A204.1 (cell line): ENCODE measurements around the gene GIN1.
"Not testable (repeated sequence)": the region's sequence is repeated elsewhere in the genome, so short reads cannot be mapped to it uniquely, and the experiment has no call there.

Source experiments
- FAIRE-seq: peaks from 2 replicates; lab custom pipeline; 2012; peaks lifted over from hg19 to GRCh38; lab: Jason Lieb, UNC

Gene GIN1

GRCh38 chr5:103119765-103120606 lies at the start of gene GIN1, which contains the start of gene PPIP5K2:
Gene GIN1, minus strand, starts transcription at chr5:103120138. Its CDS starts 11,431 bp downstream, at chr5:103108707.
Gene PPIP5K2, plus strand, starts transcription at chr5:103120301. Its CDS starts 9,289 bp downstream, at chr5:103129590.
- peak; percentile 98 for FAIRE-seq

DNA sequence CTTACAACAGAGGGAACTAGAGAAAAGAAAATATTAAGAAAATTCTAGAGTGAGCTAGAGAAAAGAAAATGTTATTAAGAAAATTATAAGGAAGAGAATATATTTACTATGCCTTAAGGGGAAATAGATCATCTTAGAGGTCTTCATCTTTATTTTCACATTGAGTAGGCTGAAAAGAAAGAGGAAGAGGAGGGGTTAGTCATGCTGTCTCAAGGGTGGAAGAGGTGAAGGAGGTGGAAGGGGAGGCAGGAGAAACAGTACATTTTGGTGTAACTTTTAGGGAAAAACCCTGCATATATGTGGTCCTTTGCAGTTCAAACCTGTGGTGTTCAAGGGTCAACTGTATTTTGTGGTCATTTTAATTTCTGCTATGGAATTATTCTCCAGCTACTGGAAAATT lies 46.8 kb upstream of the GIN1 start:
- FAIRE-seq, result no peak

DNA sequence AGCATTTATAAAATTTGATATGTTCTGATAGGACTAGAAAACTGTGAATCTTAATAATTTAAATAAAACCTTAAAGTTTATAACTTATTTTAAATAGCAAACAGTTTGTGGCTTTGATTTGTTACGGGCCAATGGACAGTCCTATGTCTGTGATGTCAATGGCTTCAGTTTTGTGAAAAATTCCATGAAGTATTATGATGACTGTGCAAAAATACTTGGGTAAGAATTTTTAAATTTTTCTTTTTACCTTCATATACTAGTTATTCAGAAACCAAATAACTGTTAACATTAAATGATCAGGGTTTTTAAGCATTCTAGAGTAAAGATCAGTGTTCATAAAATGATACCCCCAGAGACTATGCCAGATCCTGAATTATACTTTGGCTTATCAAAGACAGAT lies 31.2 kb upstream of the GIN1 start:
- no peak for FAIRE-seq

- FAIRE-seq, result no peak
Measured at GRCh38 chr5:103148213-103148612, 28.3 kb upstream of the GIN1 start.

GRCh38 chr5:103145196-103145595 lies 25.3 kb upstream of the GIN1 start:
- FAIRE-seq, result no peak

DNA sequence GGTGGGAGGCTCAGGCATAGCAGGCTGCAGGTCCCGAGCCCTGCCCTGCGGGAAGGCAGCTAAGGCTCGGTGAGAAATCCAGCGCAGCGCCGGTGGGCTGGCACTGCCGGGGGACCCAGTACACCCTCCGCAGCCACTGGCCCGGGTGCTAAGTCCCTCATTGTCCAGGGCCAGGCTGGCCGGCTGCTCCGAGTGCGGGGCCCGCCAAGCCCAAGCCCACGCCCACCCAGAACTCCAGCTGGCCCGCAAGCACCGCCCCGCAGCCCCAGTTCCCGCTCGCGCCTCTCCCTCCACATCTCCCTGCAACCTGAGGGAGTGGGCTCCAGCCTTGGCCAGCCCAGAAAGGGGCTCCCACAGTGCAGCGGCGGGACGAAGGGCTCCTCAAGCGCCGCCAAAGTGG lies 22.2 kb upstream of the GIN1 start:
- FAIRE-seq, result not testable (repeated sequence)

DNA sequence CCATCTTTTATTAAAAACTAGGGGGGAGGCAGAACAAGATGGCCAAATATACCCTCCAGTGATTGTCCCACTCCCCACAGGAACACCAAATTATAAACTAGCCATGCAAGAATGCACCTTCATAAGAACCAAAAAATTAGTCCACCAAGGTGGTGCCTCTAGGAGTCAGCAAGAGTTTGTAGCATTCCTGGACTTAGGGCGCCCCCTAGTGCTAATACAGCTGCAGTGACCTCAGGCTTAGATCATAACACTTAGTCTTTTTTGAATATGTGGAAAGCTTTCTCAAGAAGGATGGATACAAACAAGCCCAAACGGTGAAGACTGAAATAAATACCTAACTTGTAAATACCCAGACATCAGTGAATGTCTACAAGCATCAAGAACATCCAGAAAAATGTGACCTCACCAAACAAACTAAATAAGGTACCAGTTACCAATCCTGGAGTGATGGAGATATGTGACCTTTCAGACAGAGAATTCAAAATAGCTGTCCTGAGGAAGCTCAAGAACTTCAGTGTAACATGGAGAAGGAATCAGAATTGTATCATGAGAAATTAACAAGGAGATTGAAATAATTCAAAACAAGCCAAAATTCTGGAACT lies 19.4 kb upstream of the GIN1 start:
- peak; percentile 72 for FAIRE-seq

- FAIRE-seq, result peak; percentile 54
Measured at GRCh38 chr5:103138202-103138690, 18.3 kb upstream of the GIN1 start.

- FAIRE-seq, result no peak
Measured at GRCh38 chr5:103135461-103135860, 15.5 kb upstream of the GIN1 start.

- FAIRE-seq, result peak; percentile 37
Measured at GRCh38 chr5:103133231-103133630, 13.3 kb upstream of the GIN1 start.

DNA sequence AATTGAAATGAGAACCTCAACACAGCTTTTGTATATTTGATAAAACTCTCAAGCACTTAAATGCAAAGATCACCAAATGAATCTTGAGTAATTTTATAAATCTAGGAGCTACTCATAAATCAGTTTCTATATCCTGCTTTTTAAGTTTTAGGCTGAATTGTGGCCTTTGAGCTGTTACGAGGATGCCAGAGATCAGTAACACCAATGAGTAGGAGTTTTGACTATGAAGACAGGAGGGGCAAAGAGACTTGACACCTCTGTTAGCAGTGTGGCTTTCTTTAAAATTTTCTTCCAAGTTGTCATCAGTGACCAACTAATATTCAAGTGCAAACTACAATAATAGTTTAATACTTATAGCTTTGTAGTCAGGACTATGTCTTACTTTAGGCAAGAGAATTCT lies 12.7 kb upstream of the GIN1 start:
- no peak for FAIRE-seq

DNA sequence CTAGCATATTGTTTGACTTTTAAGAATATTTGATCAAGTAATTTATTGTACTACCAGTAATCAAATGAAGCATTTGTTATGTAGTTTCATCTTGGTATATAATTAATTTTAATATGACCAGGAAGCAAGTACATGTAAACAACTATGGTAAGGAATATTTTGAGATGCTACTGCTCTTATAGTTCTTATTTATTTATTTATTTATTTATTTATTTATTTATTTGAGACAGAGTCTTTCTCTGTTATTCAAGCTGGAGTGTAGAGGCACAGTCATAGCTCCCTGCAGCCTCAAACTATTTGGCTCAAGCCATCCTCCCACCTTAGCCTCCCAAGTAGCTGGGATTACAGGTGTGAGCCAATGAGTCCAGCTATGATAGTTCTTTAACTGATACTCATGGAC lies 8.3 kb upstream of the GIN1 start:
- FAIRE-seq, result no peak

DNA sequence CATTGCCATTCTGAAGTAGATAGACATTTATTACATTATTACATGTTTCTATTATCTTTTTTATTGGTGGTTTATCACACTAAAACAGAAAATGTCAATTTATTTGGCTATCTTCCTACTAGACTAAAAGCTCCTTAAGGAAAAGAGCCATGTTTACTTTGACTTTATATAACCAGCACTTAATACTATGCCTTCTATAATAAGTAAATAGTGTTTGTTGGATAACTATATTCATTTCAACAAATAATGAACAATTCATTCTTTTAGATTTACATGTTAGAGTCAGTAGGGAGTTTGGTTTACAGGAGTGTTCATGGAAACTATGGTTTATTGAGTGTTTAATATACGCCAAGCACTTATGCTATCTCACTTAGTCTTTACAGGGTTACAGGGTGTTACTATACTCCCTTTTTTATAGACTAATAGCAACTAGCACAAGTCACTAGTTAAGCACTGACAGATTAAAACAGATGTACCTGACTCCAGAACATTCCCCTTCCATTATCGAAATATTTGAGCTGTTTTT lies 7.4 kb upstream of the GIN1 start:
- peak; percentile 32 for FAIRE-seq

DNA sequence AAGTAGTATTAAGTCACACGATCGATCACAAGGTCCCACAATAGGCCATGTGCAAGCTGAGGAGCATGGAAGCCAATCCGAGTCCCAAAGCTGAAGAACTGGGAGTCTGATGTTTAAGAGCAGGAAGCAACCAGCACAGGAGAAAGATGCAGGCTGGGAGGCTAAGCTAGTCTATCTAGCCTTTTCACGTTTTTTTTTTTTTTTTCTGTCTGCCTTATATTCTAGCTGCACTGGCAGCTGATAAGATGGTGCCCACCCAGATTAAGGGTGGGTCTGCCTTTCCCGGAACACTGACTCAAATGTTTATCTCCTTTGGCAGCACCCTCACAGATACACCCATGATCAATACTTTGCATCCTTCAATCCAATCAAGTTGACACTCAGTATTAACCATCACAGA lies 6.6 kb upstream of the GIN1 start:
- FAIRE-seq, result no peak

DNA sequence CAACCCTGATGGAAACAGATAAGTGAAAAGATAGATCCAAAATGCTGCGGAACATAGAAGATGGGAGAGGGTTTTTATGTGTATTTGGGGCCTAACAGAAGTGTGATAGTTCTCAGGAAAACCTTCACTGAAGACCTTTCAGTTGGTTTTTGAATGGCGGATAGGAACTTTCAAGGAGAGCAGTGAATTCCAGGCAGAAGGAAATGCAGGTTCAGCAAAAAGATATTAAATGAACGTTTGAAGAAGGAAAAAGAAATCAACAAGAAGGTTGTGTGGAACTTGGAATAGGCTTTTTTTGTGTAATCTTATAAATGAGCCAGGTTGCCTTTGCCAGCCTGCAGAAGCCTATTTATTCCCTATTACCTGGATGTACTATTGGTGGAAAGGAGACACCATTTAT lies 2.3 kb upstream of the GIN1 start:
- no peak for FAIRE-seq

DNA sequence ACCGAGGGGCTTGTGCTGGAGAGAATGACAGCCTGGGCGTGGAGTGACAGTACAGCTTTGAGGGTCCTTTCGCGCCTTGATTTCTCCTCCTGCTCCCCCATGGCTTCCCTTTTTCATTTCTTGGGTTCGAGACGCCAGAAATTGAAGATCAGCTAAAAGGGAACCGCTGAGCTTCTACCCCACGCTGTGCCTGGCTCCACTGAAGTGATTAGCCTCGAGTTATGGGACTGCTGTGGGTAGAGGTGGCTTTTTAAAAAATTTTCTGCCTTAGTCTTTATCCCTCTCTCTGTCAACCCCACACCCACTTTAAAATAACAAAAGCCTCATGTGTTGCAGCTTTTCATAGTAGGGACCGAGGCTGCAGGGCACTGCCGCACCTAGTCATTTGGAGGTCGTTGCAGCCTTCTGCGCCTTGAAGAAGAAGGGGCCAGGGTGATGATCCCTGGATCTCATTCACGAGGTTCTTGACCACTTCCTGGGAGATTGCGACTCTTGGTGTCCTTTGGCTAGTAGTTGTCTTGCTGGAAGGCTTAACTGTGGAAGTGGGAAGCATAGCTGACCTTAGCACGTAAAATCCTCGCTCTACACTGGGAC lies 766 bp upstream of the GIN1 start:
- no peak for FAIRE-seq

DNA sequence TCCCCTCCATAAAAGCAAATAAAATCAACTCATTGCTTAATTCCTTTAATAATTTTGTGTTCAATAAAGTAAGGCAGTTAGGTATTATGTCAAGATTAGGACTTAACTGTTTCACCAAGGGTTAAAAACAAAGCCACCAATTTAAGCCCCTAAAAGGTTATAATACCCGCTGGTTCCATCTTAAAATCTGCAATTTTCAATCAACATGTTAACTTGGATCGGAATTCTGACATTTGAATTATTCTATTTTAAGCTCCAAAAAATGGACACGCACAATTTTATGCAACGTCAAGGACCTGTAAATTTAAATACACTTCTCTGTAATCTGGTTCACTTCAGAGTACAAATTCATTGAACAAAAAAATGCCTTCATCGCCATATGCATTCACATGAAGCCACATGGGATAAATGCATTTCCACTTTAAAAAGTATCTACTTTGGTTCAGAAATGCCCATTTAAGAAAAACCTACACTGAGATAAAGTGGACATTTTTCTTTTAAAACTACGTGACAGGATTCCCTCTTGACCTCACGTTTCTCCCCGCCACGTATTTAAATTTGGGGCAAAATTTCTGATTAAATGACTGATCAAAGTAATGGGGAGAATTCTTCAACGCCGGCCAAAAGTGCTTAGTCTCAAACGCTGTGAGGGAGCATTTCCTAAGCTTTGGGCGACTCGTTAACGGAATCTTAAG lies 721 bp downstream of the GIN1 start:
- no peak for FAIRE-seq

DNA sequence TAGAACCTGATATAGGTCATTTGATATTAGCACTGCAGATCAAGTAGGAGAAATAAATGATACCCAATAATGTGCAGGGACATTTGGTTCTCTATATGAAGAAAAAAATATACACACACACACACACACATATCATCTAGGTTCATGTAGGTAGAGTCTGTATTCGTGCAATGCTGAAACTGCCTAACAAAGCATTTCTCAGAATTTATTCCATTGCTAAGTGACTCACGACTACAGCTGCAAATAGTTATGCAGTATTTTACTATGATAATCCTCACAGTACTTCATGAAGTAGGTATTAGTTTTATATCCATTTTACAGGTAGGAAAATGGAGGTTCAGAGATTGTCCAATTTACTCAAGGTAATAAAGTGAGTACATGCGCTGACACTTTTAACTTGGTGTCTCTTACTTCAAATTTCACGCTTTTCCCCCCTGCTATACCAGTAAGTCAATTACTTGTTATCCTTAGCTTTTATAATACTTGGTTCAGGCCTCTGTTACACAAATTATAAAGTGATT lies 2.4 kb downstream of the GIN1 start:
- no peak for FAIRE-seq

GRCh38 chr5:103114440-103114839 lies 5.5 kb downstream of the GIN1 start:
- FAIRE-seq, result no peak

- no peak for FAIRE-seq
Measured at GRCh38 chr5:103112910-103113309, 7.0 kb downstream of the GIN1 start.

GRCh38 chr5:103111468-103111867 lies 8.5 kb downstream of the GIN1 start:
- FAIRE-seq, result no peak

- no peak for FAIRE-seq
Measured at GRCh38 chr5:103110403-103110802, 9.5 kb downstream of the GIN1 start.
